Esophagus muscularis mucosa (tissue), 4 donors: ENCODE measurements around the gene SPEM3. TPM values are rescaled to one million over a fixed set of nuclear protein-coding genes. Genes with fewer than 3 reads are reported as not detected.

Experiments used
- DNase-seq: peaks from one replicate; pipeline ENCODE4 v3.0.0-alpha.2; 2017; ENCODE audit errors: extremely low spot score
- H3K27ac ChIP-seq, 4 donors: fragments of 200-600 bp; sonication (generic); replicated peaks in 1 of 4; 1 replicate in 3 of 4; 2 replicates in 1 of 4; pipeline ENCODE4 v1.5.1; 2016 to 2019; ENCODE audit warnings: mild to moderate bottlenecking in 1 of 4
- H3K27me3 ChIP-seq, 4 donors: fragments of 200-600 bp; sonication (generic); one replicate each; pipeline versions ENCODE4 v1.5.1 to v1.6.0; 2016 to 2019
- H3K36me3 ChIP-seq, 4 donors: fragments of 200-600 bp; sonication (generic); one replicate each; pipeline ENCODE4 v1.5.1; 2016 to 2019
- H3K4me1 ChIP-seq, 4 donors: fragments of 200-600 bp; sonication (generic); one replicate each; pipeline ENCODE4 v1.5.1; 2016 to 2019
- H3K4me3 ChIP-seq, 4 donors: fragments of 200-600 bp; sonication (generic); 1 replicate in 2 of 4; 2 replicates in 2 of 4; pipeline ENCODE4 v1.5.1; 2016 to 2019; ENCODE audit warnings: mild to moderate bottlenecking in 4 of 4, moderate library complexity in 1 of 4
- H3K9me3 ChIP-seq, 4 donors: fragments of 200-600 bp; sonication (generic); 1 replicate in 3 of 4; 2 replicates in 1 of 4; pipeline ENCODE4 v1.5.1; 2016 to 2019
- CTCF ChIP-seq, 3 experiments: fragments of 200-600 bp in 2 of 3; fragments of 450-650 bp in 1 of 3; sonication (generic) in 2 of 3; IDR thresholded peaks; one replicate each; pipeline ENCODE4 v1.5.1; 2017 to 2019; ENCODE audit warnings: antibody characterized with exemption in 3 of 3, mild to moderate bottlenecking in 2 of 3, moderate library complexity in 1 of 3
- EP300 ChIP-seq: sonication (generic); formaldehyde crosslinking; IDR thresholded peaks from one replicate; pipeline ENCODE4 v1.6.1; 2017; ENCODE audit warnings: antibody characterized with exemption
- POLR2A ChIP-seq: fragments of 450-650 bp; IDR thresholded peaks from one replicate; pipeline ENCODE4 v1.6.1; 2017; ENCODE audit warnings: antibody characterized with exemption, moderate library complexity, mild to moderate bottlenecking, low read depth
- POLR2AphosphoS5 ChIP-seq, 2 donors: sonication (generic); formaldehyde crosslinking; IDR thresholded peaks; one replicate each; pipeline ENCODE4 v1.6.1; 2017; ENCODE audit warnings: antibody characterized with exemption in 2 of 2
- WGBS: methylation state at CpG from one replicate; pipeline ENCODE4 v1.1.5; 2018; 5-methylcytosine and 5-hydroxymethylcytosine counted together
- intact Hi-C: fragments of 100-400 bp; cut with DNase I; formaldehyde crosslinking; loops from one replicate; pipeline ENCODE4 v1.15.1; 2023
- total RNA-seq, 4 donors: library from RNA; depleted of rRNA; stranded (reverse); fragments of >200 nt; gene quantifications; one replicate each; pipeline versions ENCODE4 v1.1.0 to v1.2.1, GENCODE V29; 2016

The SPEM3 gene
- total RNA-seq, 4 donors from 2014 or later = not detected

- intact Hi-C loops = loop anchor here (5.0 kb wide), 1 partner anchor 51 kb away; the partner anchor contains the start of gene KCTD11
- Histone ChIP-seq H3K36me3 (peaks cover 0 to 6% (median under 1%) of the 10 kb centered on the region in 4 donors), H3K4me1 (peaks cover 20 to 56% (median 39%) of the 10 kb centered on the region in 4 donors), H3K9me3 (no peaks in the 10 kb centered on the region), H3K27me3 (no peaks in the 10 kb centered on the region), H3K27ac (peak overlapping the region; percentile 90 to 93 (median 92)), H3K4me3 (peak overlapping the region; percentile 77 to 87 (median 85))
- DNase-seq = peak; percentile 94
- 16% methylated on average over 12 of the region's 16 CpGs for WGBS
- TF ChIP-seq POLR2A (no peak), CTCF (IDR thresholded peaks at IDR 0.05) (no peak), POLR2AphosphoS5 (IDR thresholded peaks at IDR 0.05) (no peak), EP300 (no peak)
These were observed 25.5 kb upstream of the SPEM3 start for GRCh38 chr17:7403043-7403726.

GRCh38 chr17:7403727-7403976, 25.0 kb upstream of the SPEM3 start:
- 10% methylated on average over 2 of the region's 13 CpGs for WGBS

GRCh38 chr17:7403977-7404736, 24.5 kb upstream of the SPEM3 start, which contains the start of gene TMEM256:
TSS of gene TMEM256 (minus strand) at chr17:7404097. CDS start at chr17:7404084, 13 bp downstream.
- WGBS = 0% methylated on average over 23 of the region's 49 CpGs
- H3K27ac ChIP-seq = peak within 1 kb of the TSS; percentile 90 to 93 (median 92)
- DNase-seq = peak; percentile 100
- peaks cover 20 to 56% (median 39%) of the 10 kb centered on the region in 4 donors for H3K4me1 ChIP-seq
- H3K36me3 ChIP-seq = peaks cover 0 to 16% (median 6%) of the 10 kb centered on the region in 4 donors
- peak within 1 kb of the TSS; percentile 77 to 87 (median 85) for H3K4me3 ChIP-seq
- no peaks in the 10 kb centered on the region for H3K9me3 ChIP-seq
- intact Hi-C loops = loop anchor here (2.0 to 5.0 kb wide), 2 partner anchors 33 to 52 kb away; partner anchors contain the start of gene KCTD11
- TF ChIP-seq EP300 (no peak), POLR2A (peak; percentile 89), CTCF (IDR thresholded peaks at IDR 0.05) (peak in 1 of 3 experiments; percentile 9), POLR2AphosphoS5 (IDR thresholded peaks at IDR 0.05) (peak; percentile 98 to 99)
- no peaks in the 10 kb centered on the region for H3K27me3 ChIP-seq

More at GRCh38 chr17:7403727-7403976, 25.0 kb upstream of the SPEM3 start:
- H3K4me1 ChIP-seq = peaks cover 20 to 56% (median 39%) of the 10 kb centered on the region in 4 donors
- H3K9me3 ChIP-seq = no peaks in the 10 kb centered on the region
- no peak for TF ChIP-seq POLR2AphosphoS5 (IDR thresholded peaks at IDR 0.05)
- TF ChIP-seq POLR2A = no peak
- no peak for TF ChIP-seq CTCF (IDR thresholded peaks at IDR 0.05)
- no peak for TF ChIP-seq EP300
- intact Hi-C loops = loop anchor here (5.0 kb wide), 1 partner anchor 51 kb away; the partner anchor contains the start of gene KCTD11
- H3K4me3 ChIP-seq = peak overlapping the region; percentile 77 to 87 (median 85)
- peak overlapping the region; percentile 90 to 93 (median 92) for H3K27ac ChIP-seq
- peaks cover 0 to 11% (median 3%) of the 10 kb centered on the region in 4 donors for H3K36me3 ChIP-seq
- peak; percentile 95 for DNase-seq
- no peaks in the 10 kb centered on the region for H3K27me3 ChIP-seq

GRCh38 chr17:7404737-7405349, 23.8 kb upstream of the SPEM3 start:
- Histone ChIP-seq H3K27ac (peak overlapping the region; percentile 90 to 93 (median 92)), H3K4me1 (peaks cover 20 to 56% (median 39%) of the 10 kb centered on the region in 4 donors), H3K9me3 (no peaks in the 10 kb centered on the region), H3K36me3 (peaks cover 0 to 22% (median 9%) of the 10 kb centered on the region in 4 donors), H3K27me3 (no peaks in the 10 kb centered on the region), H3K4me3 (peak overlapping the region; percentile 77 to 87 (median 85))
- DNase-seq = peak; percentile 93
- intact Hi-C loops = loop anchor here (2.0 to 5.0 kb wide), 2 partner anchors 32 to 53 kb away; partner anchors contain the start of gene KCTD11
- TF ChIP-seq EP300 (no peak), POLR2A (peak; percentile 18), POLR2AphosphoS5 (IDR thresholded peaks at IDR 0.05) (peak in 1 of 2 donors; percentile 84), CTCF (IDR thresholded peaks at IDR 0.05) (peak in 1 of 3 experiments; percentile 9)
- WGBS = 0% methylated on average over 11 of the region's 65 CpGs
